ENCODE results near the gene UPP1.

- TF ChIP-seq CTCF (IDR thresholded peaks at IDR 0.05) (no peak), REST (IDR thresholded peaks at IDR 0.05) (no peak), GATA3 (IDR thresholded peaks at IDR 0.05; ENCODE audit: borderline replicate concordance) (no peak), MAFK (IDR thresholded peaks at IDR 0.05; ENCODE audit: partially characterized antibody) (no peak), TP53 (CRISPR knock-in tag; IDR thresholded peaks at IDR 0.05) (no peak), PBX3 (IDR thresholded peaks at IDR 0.05) (no peak), RCOR1 (IDR thresholded peaks at IDR 0.05; ENCODE audit: low read depth, low read length) (no peak), SMC3 (IDR thresholded peaks at IDR 0.05) (no peak)
Observed at GRCh38 chr7:48113275-48113674, 24.2 kb downstream of the UPP1 start.

Measured in A549 (cell line).